Raji (cell line): ENCODE data around the gene GALNT17.

Experiments used
- POLR2A ChIP-seq: IDR thresholded peaks from 2 replicates; pipeline ENCODE4 v1.6.1; 2011; ENCODE audit warnings: low read depth, low read length, control low read depth; ENCODE audit not compliant: insufficient read depth

The GALNT17 gene

DNA sequence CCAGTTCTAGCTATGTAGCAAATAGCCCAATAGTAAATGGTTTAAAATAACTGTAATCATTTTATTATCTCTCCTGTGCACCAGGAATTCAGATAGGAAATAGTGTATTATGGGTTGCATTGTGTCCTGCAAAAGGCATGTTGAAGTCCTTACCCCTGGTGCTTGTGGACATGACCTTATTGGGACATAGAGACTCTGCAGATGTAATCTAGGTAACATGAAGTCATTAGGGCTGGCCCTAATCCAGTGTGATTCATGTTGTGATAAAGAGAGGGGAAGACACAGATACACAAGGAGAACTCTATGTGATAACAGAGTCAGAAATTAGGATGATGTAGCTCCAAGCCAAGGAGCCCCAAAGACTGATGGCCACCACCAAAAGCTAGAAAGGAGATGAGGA lies 462.8 kb downstream of the GALNT17 start:
- no peak for TF ChIP-seq POLR2A

- no peak for TF ChIP-seq POLR2A
Measured at GRCh38 chr7:71595176-71595575, 463.2 kb downstream of the GALNT17 start.

- no peak for TF ChIP-seq POLR2A
Measured at GRCh38 chr7:71598553-71598952, 466.6 kb downstream of the GALNT17 start.

DNA sequence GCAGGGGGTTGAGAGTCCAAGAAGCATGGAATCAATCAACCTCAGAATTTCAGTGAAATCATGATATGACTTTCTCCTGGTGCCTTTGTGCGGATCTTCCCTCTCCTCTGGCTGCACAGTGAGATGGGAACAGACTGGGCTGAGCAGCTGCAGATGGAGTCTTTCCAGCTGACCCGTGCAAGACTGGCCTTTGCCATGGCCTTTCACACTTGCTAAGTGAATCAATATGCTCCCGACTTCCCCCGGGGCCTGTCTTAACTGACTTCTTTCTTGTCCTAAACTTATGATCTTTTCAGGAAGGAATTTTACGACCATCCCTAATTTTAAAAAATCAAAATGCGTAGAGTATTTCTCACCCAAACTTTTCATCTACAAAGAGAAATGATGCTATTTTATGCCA lies 469.9 kb downstream of the GALNT17 start:
- no peak for TF ChIP-seq POLR2A

DNA sequence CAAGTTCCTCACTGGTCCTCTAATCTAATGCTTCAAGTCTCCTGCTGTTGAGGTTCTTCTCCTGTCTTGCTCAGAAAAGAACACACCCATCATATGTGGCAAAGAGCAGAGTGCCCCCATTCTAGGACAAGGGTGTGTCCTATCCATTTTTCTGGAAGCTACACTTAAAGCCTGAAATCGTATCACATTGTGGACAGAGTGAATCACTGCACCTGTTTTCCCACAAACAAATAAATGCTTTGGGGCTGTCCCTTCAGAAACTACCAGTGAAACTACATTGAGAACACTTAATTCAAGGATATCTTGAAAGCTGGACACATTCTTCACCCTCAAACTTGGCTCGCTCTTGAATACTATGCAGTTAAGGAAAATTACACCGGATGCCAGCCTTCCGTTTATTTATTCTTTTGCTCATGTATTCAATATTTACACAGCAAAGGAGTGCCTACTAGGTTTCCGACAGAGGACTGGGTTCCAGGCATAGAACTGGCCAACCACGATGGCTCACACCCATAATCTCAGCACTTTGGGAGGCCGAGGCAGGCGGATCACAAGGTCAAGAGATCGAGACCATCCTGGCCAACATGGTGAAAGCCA lies 473.0 kb downstream of the GALNT17 start:
- no peak for TF ChIP-seq POLR2A

DNA sequence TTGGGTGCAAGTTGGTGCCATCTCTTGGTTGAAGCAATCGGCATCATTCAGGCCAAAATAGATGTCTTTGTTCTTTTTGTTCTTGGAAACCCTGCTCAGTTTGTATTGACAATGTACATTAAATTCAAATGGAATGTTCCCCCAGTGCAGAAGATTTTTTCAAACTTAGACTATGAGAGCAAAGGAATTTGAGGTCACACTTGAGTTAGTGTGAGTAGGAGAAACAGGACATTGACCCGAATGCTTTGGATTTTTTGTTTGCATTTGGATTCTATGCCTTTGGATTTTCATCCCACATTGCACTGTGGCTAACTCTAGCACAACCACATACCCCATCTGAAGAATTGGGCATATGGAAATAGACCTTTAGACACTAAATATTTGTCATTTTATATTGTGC lies 480.0 kb downstream of the GALNT17 start:
- no peak for TF ChIP-seq POLR2A

GRCh38 chr7:71612911-71613310 lies 481.0 kb downstream of the GALNT17 start:
- no peak for TF ChIP-seq POLR2A

DNA sequence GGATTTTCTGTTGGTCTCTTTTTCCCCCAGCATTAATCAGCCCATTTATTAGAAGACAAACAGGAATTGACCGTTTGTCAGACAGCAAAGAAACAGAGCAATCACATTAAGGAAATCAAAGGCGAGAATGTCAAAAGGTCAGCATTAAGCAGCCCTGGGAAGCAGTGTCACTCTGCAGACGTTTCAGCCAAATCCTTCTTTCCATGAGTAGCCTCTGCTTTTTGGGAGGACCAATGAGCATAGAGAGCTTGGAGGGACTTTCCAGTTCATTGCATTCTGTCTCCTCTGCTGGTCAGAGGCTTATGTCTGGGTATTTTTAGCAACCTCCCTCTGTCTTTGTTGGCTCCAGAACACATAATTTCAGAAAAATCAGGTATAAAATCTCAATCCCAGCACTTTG lies 481.4 kb downstream of the GALNT17 start:
- no peak for TF ChIP-seq POLR2A

DNA sequence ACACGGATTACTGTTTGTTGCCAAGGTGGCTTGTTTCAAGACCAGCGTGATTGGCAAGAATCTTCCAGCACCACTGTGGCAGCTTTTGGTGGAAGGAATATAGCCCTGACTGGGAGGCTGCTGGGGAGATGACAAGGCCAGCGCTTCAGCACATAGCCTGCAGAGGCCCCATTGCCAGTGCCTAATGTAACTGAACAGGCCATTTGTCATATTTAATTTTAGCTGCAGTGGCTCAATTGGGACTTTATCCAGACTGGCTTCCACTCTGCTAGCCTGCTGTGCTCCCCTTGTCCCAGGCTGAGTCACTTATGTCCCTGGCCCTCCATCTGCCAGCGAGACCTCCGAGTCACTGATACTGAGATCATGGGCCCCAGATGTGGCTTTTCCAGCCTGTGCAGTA lies 483.1 kb downstream of the GALNT17 start:
- no peak for TF ChIP-seq POLR2A

DNA sequence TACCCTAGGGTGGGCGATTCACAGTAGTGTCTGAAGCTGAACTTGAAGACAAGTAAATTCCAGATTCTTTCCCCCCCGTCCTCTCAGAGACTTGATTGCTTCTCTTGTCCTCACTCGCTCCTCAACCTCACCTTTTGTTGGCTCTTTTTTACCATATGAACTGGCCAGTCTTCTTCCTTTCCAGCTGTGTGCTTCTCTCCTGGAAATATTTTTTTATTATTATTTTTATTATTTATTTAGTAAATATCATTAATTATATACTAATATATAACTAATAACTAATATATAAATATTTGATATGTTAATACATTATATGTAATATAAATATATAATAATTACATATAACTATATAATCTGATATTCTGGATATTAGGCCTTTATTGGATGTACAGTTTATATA lies 484.3 kb downstream of the GALNT17 start:
- TF ChIP-seq POLR2A: no peak

- TF ChIP-seq POLR2A: no peak
Measured at GRCh38 chr7:71618278-71618677, 486.3 kb downstream of the GALNT17 start.

DNA sequence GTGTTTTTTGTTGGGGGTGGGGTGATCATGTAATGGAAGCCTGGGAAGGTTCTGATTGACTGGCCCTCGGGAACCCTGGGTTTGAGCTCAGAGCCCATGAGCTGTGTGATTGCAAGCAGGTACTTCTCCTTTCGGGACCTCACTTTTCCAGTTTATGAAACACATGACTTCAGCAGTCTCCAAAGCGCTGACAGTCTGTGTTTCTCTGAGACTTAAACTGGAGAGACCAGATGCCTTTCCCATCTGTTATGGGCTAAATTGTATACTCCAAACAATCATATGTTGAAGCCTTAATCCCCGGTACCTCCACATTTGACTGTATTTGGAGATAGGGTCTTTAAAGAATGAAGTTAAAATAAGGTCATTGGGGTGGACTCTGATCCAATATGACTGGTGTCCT lies 493.6 kb downstream of the GALNT17 start:
- no peak for TF ChIP-seq POLR2A

DNA sequence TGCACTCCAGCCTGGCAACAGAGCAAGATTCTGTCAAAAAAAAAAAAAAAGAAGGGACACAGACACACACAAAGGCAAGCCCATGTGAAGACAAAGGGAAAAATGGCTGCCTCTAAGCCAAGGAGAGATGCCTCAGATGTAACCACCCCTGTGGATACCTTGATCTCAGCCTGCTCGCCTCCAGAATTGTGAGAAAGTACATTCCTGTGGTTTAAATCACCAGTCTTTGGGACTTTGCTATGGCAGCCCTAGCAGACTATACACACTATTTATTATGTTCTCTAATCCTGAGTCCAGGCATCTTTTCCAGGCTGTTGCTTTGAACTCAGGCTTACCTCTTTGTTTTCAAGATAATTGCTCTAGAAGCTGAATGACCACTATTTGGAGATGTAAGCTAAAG lies 494.3 kb downstream of the GALNT17 start:
- TF ChIP-seq POLR2A: no peak

DNA sequence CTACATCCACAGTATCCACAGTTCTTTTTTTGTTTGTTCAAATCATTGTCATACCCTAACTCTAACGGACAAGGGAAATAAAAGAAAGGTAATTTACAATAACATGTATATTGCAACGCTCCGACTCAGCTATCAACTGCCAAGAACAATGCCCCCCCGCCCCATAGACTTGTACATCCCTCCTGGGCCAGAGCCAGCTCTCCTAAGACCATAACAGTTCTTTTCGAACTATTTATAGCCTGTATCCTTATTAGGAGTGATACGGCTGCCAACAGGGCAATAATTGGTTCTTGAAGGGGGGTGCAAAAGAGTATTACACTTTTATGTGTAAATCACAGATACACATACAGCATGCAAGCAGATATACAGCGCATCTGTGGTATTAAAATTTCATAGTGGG lies 495.7 kb downstream of the GALNT17 start:
- no peak for TF ChIP-seq POLR2A

GRCh38 chr7:71630516-71630915 lies 498.6 kb downstream of the GALNT17 start:
- no peak for TF ChIP-seq POLR2A

DNA sequence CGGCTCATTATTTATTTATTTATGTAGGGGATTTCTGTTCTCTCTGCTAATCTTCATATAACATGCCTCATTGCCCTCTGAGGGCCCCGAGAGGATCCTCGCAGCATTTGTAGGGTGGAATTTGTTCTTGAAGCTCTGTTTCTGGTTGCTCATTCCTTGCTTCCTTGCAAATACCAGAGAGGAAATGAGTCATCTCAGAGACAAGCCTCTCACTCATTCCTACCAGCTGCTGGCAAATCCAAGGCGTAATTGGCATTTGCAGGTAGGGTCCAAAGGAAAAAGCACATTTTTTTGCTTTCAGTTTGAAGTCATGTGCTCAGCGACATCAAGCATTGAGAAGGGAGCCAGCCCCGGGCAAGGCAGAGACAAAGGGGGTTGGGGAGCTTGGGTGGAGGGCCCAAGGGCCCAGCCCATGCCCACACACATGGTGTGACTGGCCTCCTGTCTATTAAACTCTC lies 501.6 kb downstream of the GALNT17 start:
- TF ChIP-seq POLR2A: no peak

DNA sequence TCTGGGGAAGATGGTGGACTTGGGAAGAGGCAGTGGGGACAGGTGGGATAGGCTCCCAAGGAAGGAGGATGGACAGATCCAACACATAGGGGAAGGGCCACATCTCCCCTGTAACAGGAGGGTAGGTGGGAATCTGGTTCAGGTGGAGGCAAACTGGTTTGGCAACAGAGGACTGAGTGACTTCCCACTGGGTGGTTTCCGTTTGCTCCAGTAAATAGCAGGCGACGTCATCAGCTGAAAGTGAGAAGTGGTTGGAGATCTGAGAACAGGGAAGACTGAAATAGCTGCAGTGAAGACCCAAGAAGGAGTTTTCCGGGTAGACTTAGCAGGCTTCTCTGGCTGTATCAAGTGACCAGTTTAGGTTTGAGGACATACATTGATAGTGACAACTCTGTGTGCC lies 504.4 kb downstream of the GALNT17 start:
- TF ChIP-seq POLR2A: no peak
